Neural crest cell (in vitro differentiated cells): Measurements from ENCODE around the gene GGT6. TPM values are rescaled to one million over a fixed set of nuclear protein-coding genes. Genes with fewer than 3 reads are reported as not detected.
A peak's percentile ranks its signal among the peaks of the same experiment; 100 is the strongest.
"Not testable (repeated sequence)": the region's sequence is repeated elsewhere in the genome, so short reads cannot be mapped to it uniquely, and the experiment has no call there.

Experiments
- DNase-seq: peaks from one replicate; pipeline ENCODE4 v3.0.0; 2021; ENCODE audit warnings: low read depth, mixed read lengths, low spot score
- H3K27ac Mint-ChIP-seq: one replicate; pipeline ENCODE4 v1.8.0; 2021; ENCODE audit warnings: mild to moderate bottlenecking, mixed read lengths; ENCODE audit not compliant: unreplicated experiment
- H3K27me3 Mint-ChIP-seq: 2 replicates; pipeline ENCODE4 v1.8.0; 2021; ENCODE audit warnings: low read depth, mild to moderate bottlenecking, mixed read lengths
- H3K36me3 Mint-ChIP-seq: 2 replicates; pipeline ENCODE4 v1.8.0; 2021; ENCODE audit warnings: low read depth, mild to moderate bottlenecking, mixed read lengths
- H3K4me1 Mint-ChIP-seq: 2 replicates; pipeline ENCODE4 v1.8.0; 2021; ENCODE audit warnings: mixed read lengths
- H3K4me3 Mint-ChIP-seq: one replicate; pipeline ENCODE4 v1.8.0; 2021; ENCODE audit warnings: mild to moderate bottlenecking, mixed read lengths
- H3K9me3 Mint-ChIP-seq: 2 replicates; pipeline ENCODE4 v1.8.0; 2021; ENCODE audit warnings: mixed read lengths
- total RNA-seq: library from RNA; stranded (reverse); gene quantifications from 2 replicates; pipeline ENCODE4 v1.2.1, GENCODE V29; 2021
- TF ChIP-seq, protein P1 (sequence below): fragments of 200-600 bp; sonication (generic); conservative IDR thresholded peaks from 2 replicates; pipeline ENCODE4 v1.5.0; 2021; ENCODE audit warnings: antibody characterized with exemption, mild to moderate bottlenecking

GGT6 gene
- total RNA-seq, 1 donor from 2014 or later = not detected

DNA sequence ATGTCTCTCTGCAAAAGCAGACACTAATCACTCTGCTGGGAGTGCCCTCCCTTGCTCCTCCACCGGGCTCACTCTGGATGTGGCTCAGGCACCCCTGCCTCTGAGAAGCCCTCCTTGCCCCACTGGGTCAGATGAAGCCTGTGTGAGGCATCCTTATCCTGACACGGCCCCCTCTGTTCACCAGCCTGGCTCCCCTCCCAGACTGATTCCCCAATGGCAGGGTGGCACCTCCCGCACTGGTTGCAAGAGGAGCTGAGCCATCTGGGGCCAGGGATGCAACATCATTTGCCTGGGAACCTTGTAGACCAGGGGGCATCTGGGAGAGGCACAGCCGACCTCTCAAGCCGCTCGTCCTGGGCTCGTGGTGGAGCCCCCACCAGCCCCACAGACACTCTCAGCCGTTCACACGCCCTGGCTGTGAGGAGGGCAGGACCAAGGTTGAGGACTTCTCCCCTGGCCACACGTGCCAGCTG lies 30.6 kb upstream of the GGT6 start:
- Mint-ChIP-seq H3K27ac (no peak overlapping the region), H3K4me1 (peaks cover 12% of the 10 kb centered on the region), H3K9me3 (no peaks in the 10 kb centered on the region), H3K4me3 (no peak overlapping the region), H3K36me3 (no peaks in the 10 kb centered on the region), H3K27me3 (peaks cover 21% of the 10 kb centered on the region)
- TF ChIP-seq, protein P1, sequence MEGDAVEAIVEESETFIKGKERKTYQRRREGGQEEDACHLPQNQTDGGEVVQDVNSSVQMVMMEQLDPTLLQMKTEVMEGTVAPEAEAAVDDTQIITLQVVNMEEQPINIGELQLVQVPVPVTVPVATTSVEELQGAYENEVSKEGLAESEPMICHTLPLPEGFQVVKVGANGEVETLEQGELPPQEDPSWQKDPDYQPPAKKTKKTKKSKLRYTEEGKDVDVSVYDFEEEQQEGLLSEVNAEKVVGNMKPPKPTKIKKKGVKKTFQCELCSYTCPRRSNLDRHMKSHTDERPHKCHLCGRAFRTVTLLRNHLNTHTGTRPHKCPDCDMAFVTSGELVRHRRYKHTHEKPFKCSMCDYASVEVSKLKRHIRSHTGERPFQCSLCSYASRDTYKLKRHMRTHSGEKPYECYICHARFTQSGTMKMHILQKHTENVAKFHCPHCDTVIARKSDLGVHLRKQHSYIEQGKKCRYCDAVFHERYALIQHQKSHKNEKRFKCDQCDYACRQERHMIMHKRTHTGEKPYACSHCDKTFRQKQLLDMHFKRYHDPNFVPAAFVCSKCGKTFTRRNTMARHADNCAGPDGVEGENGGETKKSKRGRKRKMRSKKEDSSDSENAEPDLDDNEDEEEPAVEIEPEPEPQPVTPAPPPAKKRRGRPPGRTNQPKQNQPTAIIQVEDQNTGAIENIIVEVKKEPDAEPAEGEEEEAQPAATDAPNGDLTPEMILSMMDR = no peak
- DNase-seq = no peak

DNA sequence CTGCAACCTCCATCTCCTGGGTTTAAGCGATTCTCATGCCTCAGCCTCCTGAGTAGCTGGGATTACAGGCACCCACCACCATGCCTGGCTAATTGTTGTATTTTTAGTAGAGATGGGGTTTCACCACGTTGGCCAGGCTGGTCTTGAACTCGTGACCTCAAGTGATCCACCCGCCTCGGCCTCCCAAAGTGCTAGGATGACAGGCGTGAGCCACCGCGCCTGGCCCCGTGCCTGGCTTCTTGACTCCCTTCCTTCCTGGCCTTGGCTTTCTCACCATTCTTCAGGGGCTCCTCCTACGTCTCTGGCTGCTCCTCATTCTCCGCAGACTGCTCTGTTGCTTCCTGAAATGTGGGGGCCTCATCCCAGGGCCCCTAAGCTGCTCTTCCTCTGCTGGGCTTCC lies 29.7 kb upstream of the GGT6 start:
- not testable (repeated sequence) for H3K9me3 Mint-ChIP-seq, H3K36me3 Mint-ChIP-seq, H3K4me3 Mint-ChIP-seq, DNase-seq
- Mint-ChIP-seq H3K27ac (peak overlapping the region; percentile 27), H3K4me1 (peaks cover 11% of the 10 kb centered on the region), H3K27me3 (peaks cover 31% of the 10 kb centered on the region)

DNA sequence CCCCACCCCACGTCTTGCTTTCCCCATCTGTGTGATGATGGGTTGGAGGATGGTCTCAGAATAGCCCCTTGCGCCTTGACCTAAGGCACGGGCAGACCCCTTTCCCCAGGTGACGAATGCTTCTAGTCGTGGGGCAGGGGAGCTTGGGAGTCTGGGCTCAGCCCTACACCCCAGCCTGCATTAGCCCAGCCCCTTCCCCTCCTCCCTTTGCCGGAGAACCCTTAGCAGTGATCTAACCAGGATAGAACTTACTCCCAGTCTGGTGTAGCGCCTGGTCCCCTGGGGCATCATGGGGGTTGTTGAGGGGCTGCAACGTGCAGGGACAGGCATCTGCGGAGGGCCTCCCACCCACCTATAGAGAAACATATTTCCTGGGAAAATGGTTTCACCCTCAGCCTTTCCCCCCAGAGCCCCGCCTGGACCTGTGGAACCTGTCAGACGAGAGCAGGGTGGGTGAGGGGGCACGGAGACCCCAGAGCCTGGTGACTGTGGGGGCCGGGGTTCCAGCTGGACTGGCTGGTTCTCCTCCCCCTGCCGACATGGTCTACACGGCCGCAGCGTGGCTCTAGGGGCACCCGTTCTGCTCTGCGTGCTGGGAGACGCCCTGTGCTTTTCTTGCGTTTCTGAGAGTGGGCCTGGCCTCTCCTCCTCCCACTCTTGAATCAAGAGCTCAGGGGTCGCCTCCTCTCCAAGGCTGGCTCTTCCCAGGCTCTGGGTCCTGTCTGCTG lies 28.7 kb upstream of the GGT6 start:
- no peak for DNase-seq
- Mint-ChIP-seq H3K27ac (no peak overlapping the region), H3K4me3 (no peak overlapping the region), H3K27me3 (peaks cover 32% of the 10 kb centered on the region), H3K4me1 (peaks cover 6% of the 10 kb centered on the region), H3K9me3 (no peaks in the 10 kb centered on the region), H3K36me3 (no peaks in the 10 kb centered on the region)
- TF ChIP-seq, protein P1 = no peak

DNA sequence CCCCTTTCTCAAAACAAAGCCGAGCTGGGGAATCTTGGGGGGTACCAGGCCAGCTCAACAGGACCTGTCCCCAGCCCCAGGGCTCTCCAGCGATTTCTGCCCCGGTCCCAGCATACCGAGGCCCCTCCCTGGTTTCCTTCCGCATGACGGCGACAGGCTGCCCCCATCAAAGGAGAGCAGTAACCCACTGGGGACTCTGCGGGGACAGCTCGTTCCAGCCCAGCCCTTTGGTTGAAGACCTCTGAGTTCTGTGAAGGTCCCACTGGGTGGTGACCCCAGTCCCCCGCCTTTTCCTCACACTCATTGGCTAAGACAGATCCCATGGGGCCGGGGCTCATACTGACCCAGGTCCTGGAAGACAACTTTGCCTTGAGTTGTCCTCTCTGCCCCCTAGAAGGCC lies 28.0 kb upstream of the GGT6 start:
- Mint-ChIP-seq H3K4me3 (no peak overlapping the region), H3K27me3 (peaks cover 39% of the 10 kb centered on the region)

DNA sequence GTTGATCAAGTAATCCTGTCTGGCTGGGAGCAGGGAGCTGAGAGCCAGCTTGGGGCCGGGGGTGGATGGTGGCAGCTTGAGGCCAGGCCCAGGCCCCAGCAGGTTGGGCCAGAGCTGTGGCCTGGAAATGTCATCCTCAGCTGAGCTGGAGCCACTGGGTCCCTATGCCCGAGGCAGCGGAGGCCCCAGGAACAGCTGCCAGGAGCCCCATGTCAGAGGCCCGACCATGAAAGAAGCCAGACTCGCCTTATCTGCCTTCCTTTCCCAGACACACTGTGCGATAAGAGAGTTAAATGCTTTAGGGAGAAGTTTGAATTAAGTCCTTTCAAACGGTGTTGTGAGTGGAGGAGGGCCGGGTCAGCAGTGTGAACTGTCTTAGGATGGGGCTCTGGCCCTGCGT lies 27.4 kb upstream of the GGT6 start:
- Mint-ChIP-seq H3K27ac (no peak overlapping the region), H3K4me3 (no peak overlapping the region), H3K4me1 (peaks cover 11% of the 10 kb centered on the region), H3K36me3 (no peaks in the 10 kb centered on the region), H3K27me3 (peaks cover 44% of the 10 kb centered on the region), H3K9me3 (no peaks in the 10 kb centered on the region)
- no peak for DNase-seq
- TF ChIP-seq, protein P1 = no peak

More for the DNA sequence above, 28.0 kb upstream of the GGT6 start:
- no peaks in the 10 kb centered on the region for H3K9me3 Mint-ChIP-seq
- DNase-seq = no peak
- H3K36me3 Mint-ChIP-seq = no peaks in the 10 kb centered on the region
- TF ChIP-seq, protein P1 = no peak
- peaks cover 7% of the 10 kb centered on the region for H3K4me1 Mint-ChIP-seq
- H3K27ac Mint-ChIP-seq = no peak overlapping the region

DNA sequence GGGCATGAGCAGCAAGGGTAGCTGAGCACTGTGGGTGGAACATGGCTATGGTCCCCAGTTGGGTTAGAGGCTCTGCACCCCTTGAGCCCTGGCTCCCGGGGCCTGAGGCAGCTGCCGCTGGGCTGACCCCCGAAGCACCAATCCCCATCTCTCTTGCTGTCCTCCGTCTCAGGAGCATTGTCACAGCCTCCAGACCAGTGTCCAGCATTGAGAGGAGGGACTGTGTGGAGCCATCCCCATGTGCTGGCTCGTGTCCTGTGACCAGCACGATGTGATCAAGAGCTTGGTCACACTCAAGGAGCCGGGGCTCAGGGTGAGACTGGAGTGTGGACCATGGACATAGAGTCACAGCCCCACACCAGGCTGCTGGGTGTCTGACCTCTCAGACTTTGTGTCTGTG lies 26.8 kb upstream of the GGT6 start:
- Mint-ChIP-seq H3K27ac (no peak overlapping the region), H3K27me3 (peaks cover 46% of the 10 kb centered on the region), H3K4me3 (no peak overlapping the region), H3K9me3 (no peaks in the 10 kb centered on the region), H3K4me1 (peaks cover 11% of the 10 kb centered on the region), H3K36me3 (no peaks in the 10 kb centered on the region)
- TF ChIP-seq, protein P1 = no peak
- no peak for DNase-seq
